ENCODE measurements around the gene PRR16. TPM values are rescaled to one million over a fixed set of nuclear protein-coding genes. Genes with fewer than 3 reads are reported as not detected.
"Not testable (repeated sequence)": the region's sequence is repeated elsewhere in the genome, so short reads cannot be mapped to it uniquely, and the experiment has no call there.

The PRR16 gene
- not detected for total RNA-seq

DNA sequence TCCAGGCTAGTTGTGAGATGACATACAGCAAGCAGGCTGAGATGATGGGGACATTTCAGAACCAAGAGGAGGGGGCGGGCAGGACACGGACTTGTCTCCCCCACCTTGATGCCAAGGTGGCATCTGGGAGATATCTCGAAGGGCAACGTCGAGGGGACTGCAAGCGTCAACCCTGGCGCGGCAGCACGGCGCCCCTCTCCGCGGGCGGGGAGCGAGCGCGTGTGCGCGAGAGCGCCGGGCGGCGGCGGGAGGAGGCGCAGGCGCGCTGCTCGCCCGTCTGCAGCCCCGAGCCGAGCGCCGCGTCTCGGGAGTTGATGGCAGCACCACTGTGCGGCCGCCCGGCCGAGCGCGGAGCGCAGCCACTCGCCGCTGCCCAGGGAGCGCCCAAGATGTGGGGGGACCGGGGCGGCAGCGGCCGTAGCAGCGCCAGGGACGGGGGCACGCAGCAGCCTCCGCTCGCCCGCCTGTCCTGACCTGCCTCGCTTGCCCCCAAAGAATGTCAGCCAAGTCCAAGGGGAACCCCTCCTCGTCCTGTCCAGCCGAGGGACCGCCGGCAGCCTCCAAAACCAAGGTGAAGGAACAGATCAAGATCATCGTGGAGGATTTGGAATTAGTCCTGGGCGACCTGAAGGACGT is at the start of gene PRR16:
PRR16 (plus strand) TSS at position 310 of the 636 bp plus-strand sequence.
- ATAC-seq (ENCODE audit: low read depth) (peak; percentile 84), DNase-seq (peak; percentile 50)
- peak within 1 kb of the TSS; percentile 53 for H3K4me3 Mint-ChIP-seq
- H3K27ac Mint-ChIP-seq, result no peak within 1 kb of the TSS
- no peaks in the 10 kb centered on the region for H3K9me3 Mint-ChIP-seq
- peaks cover 52% of the 10 kb centered on the region for H3K27me3 Mint-ChIP-seq
- POLR2A ChIA-PET, result no interaction called here
- peaks cover 2% of the 10 kb centered on the region for H3K4me1 Mint-ChIP-seq
- H3K36me3 Mint-ChIP-seq, result no peaks in the 10 kb centered on the region

- Mint-ChIP-seq H3K27ac (no peak overlapping the region), H3K27me3 (no peaks in the 10 kb centered on the region), H3K36me3 (no peaks in the 10 kb centered on the region), H3K4me3 (no peak overlapping the region), H3K9me3 (peaks cover 1% of the 10 kb centered on the region), H3K4me1 (no peaks in the 10 kb centered on the region)
- ATAC-seq (ENCODE audit: low read depth), result no peak
- POLR2A ChIA-PET, result no interaction called here
- DNase-seq, result no peak
These were observed 48.1 kb upstream of the PRR16 start for GRCh38 chr5:120415985-120416384.

- Mint-ChIP-seq H3K9me3 (peaks cover under 1% of the 10 kb centered on the region), H3K27ac (no peak overlapping the region), H3K4me3 (no peak overlapping the region), H3K4me1 (no peaks in the 10 kb centered on the region), H3K27me3 (no peaks in the 10 kb centered on the region), H3K36me3 (no peaks in the 10 kb centered on the region)
- POLR2A ChIA-PET, result no interaction called here
- no peak for ATAC-seq (ENCODE audit: low read depth)
- no peak for DNase-seq
These were observed 45.0 kb upstream of the PRR16 start for GRCh38 chr5:120419127-120419526.

- POLR2A ChIA-PET; H3K36me3 Mint-ChIP-seq; ATAC-seq (ENCODE audit: low read depth); DNase-seq; H3K27me3 Mint-ChIP-seq; H3K4me3 Mint-ChIP-seq; H3K27ac Mint-ChIP-seq; H3K4me1 Mint-ChIP-seq: not testable (repeated sequence)
- H3K9me3 Mint-ChIP-seq, result peaks cover 12% of the 10 kb centered on the region
These were observed 37.3 kb upstream of the PRR16 start for GRCh38 chr5:120426633-120427275.

DNA sequence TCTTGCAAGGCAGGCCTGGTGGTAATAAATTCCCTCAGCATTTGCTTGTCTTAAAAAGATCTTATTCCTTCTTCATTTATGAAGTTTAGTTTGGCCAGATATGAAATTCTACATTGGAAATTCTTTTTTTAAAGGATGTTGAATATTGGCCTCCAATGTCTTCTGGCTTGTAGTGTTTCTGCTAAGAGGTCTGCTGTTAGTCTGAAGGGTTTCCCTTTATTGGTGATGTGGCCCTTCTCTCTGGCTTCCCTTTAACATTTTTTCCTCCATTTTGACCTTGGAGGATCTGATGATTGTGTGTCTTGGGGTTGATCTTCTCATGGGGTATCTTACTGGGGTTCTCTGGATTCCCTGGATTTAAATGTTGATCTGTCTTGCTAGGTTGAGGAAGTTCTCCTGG is 33.5 kb upstream of the PRR16 start:
- H3K36me3 Mint-ChIP-seq, result no peaks in the 10 kb centered on the region
- ATAC-seq (ENCODE audit: low read depth), result no peak
- H3K9me3 Mint-ChIP-seq, result peaks cover 10% of the 10 kb centered on the region
- H3K27ac Mint-ChIP-seq, result no peak overlapping the region
- no peaks in the 10 kb centered on the region for H3K27me3 Mint-ChIP-seq
- no peaks in the 10 kb centered on the region for H3K4me1 Mint-ChIP-seq
- POLR2A ChIA-PET, result no interaction called here
- no peak overlapping the region for H3K4me3 Mint-ChIP-seq
- DNase-seq, result no peak

DNA sequence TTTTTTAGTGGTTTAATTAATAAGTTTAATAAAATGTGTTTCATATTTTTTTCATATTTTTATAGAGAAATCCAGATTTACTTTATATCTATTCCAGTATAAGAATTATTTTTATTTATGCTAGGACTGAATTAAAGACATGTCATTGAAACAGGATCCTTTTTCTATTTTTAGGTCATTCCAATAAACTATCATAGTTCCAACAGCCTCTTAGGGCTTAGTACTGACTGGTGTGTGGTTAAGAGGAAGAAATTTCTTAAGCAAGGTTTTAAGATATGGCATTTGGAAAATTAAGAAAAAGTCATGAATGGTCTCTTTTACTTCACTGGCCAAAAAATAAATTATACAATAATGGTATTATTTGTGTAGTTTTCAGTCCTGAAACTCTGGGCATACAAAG is 31.2 kb upstream of the PRR16 start:
- Mint-ChIP-seq H3K4me3 (no peak overlapping the region), H3K4me1 (no peaks in the 10 kb centered on the region), H3K27me3 (no peaks in the 10 kb centered on the region), H3K9me3 (peaks cover 8% of the 10 kb centered on the region), H3K36me3 (no peaks in the 10 kb centered on the region), H3K27ac (no peak overlapping the region)
- no peak for DNase-seq
- no peak for ATAC-seq (ENCODE audit: low read depth)
- POLR2A ChIA-PET, result no interaction called here

DNA sequence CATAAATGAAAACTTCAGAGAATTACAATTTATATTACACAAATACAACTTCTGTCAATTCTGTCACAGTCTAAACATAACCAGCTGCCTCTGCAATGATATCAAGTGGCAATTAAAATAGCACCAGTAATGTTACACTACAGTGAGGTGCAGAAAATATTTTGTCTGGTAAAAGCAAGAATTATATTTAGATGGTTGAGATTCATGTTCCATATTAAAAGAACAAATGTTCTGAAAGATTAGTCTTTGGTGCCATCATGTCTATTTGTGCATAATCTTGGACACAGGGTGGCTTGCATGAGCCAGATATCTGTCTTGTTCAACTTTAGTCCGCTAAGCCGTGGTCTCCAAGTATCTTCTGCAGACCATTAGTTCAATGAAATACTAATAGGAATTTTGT is 29.0 kb upstream of the PRR16 start:
- H3K27ac Mint-ChIP-seq, result no peak overlapping the region
- no peak for ATAC-seq (ENCODE audit: low read depth)

GRCh38 chr5:120436996-120437395 is 27.1 kb upstream of the PRR16 start:
- Mint-ChIP-seq H3K4me3 (no peak overlapping the region), H3K4me1 (no peaks in the 10 kb centered on the region), H3K27ac (no peak overlapping the region), H3K9me3 (no peaks in the 10 kb centered on the region), H3K36me3 (no peaks in the 10 kb centered on the region), H3K27me3 (no peaks in the 10 kb centered on the region)
- no peak for DNase-seq
- POLR2A ChIA-PET, result no interaction called here
- ATAC-seq (ENCODE audit: low read depth), result no peak

More for the DNA sequence above, 29.0 kb upstream of the PRR16 start:
- POLR2A ChIA-PET, result no interaction called here
- Mint-ChIP-seq H3K4me3 (no peak overlapping the region), H3K27me3 (no peaks in the 10 kb centered on the region), H3K36me3 (no peaks in the 10 kb centered on the region), H3K9me3 (peaks cover 6% of the 10 kb centered on the region), H3K4me1 (no peaks in the 10 kb centered on the region)
- DNase-seq, result no peak

DNA sequence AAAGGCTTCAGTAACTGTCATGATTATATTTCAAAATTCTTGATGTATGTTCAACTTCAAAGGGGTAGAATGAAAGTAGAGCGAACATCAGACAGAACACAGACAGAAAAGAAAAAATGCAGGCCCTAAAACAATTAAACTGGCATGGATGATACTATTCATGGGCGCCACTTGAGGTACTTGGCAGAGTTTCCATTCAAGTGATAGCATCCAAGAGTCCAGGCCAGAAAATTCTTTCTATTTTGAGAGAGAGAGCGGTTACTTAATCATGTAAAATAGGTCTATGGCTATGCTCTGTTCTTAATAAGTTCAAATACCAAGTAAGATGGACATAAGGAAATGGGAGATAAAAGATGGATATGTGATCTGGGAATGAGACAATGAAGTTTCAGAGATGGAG is 21.4 kb upstream of the PRR16 start:
- no peak for ATAC-seq (ENCODE audit: low read depth)
- H3K36me3 Mint-ChIP-seq, result no peaks in the 10 kb centered on the region
- no peak overlapping the region for H3K4me3 Mint-ChIP-seq

GRCh38 chr5:120443607-120444006 is 20.5 kb upstream of the PRR16 start:
- no peak overlapping the region for H3K27ac Mint-ChIP-seq
- no peaks in the 10 kb centered on the region for H3K27me3 Mint-ChIP-seq
- H3K9me3 Mint-ChIP-seq, result no peaks in the 10 kb centered on the region
- POLR2A ChIA-PET, result no interaction called here
- ATAC-seq (ENCODE audit: low read depth) (no peak), DNase-seq (no peak)
- no peak overlapping the region for H3K4me3 Mint-ChIP-seq
- no peaks in the 10 kb centered on the region for H3K36me3 Mint-ChIP-seq
- no peaks in the 10 kb centered on the region for H3K4me1 Mint-ChIP-seq

More for the DNA sequence above, 21.4 kb upstream of the PRR16 start:
- H3K27ac Mint-ChIP-seq, result no peak overlapping the region
- H3K9me3 Mint-ChIP-seq, result no peaks in the 10 kb centered on the region
- DNase-seq, result no peak
- no peaks in the 10 kb centered on the region for H3K27me3 Mint-ChIP-seq
- POLR2A ChIA-PET, result no interaction called here
- H3K4me1 Mint-ChIP-seq, result no peaks in the 10 kb centered on the region

DNA sequence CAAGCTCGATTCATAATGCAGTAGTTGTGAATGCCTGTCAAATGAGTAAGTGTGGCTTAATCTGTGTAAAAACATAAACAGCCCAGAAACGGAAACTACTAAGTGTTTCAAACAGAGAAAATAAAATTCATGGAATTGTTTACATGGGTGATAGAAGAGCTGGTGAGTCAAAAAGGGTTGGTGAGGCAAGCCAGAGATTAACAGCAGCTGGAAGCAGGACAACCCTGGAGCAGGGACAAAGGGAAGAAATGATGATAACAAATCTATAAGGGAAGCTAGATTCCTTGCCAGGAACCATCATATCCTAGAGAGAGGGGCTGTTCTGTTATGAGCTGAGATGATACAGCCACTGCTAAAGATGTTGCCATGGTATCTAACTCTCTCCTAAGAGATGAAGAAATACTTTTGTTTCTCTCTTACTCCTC is 18.0 kb upstream of the PRR16 start:
- Mint-ChIP-seq H3K4me3 (no peak overlapping the region), H3K4me1 (no peaks in the 10 kb centered on the region), H3K36me3 (no peaks in the 10 kb centered on the region), H3K27me3 (no peaks in the 10 kb centered on the region), H3K9me3 (no peaks in the 10 kb centered on the region), H3K27ac (no peak overlapping the region)
- POLR2A ChIA-PET, result no interaction called here
- ATAC-seq (ENCODE audit: low read depth) (no peak), DNase-seq (no peak)

DNA sequence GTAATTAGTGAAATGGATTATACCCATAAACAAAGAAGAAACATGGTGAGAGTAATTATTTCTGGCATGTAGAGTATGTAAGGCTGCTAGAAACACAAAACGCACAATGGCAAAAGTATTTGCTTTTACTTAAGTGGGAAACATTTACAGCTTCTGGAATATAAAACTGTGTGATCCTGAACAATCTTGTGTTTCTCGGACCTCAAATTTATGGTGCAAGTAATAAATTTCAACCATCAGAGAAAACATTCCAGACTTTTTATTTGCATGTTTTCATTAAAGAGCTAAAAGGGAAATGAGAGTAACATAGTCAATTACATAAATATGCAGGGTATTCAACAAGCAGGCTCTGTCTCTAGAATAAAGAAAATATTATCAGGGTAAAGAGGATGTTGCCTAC is 17.2 kb upstream of the PRR16 start:
- no peaks in the 10 kb centered on the region for H3K27me3 Mint-ChIP-seq
- POLR2A ChIA-PET, result no interaction called here
- no peak overlapping the region for H3K27ac Mint-ChIP-seq
- ATAC-seq (ENCODE audit: low read depth) (no peak), DNase-seq (no peak)
- no peaks in the 10 kb centered on the region for H3K36me3 Mint-ChIP-seq
- no peaks in the 10 kb centered on the region for H3K4me1 Mint-ChIP-seq
- H3K4me3 Mint-ChIP-seq, result no peak overlapping the region
- H3K9me3 Mint-ChIP-seq, result no peaks in the 10 kb centered on the region

GRCh38 chr5:120447706-120448239 is 16.3 kb upstream of the PRR16 start:
- H3K36me3 Mint-ChIP-seq, result no peaks in the 10 kb centered on the region
- no peak for DNase-seq
- H3K4me1 Mint-ChIP-seq, result no peaks in the 10 kb centered on the region
- no peak overlapping the region for H3K4me3 Mint-ChIP-seq
- no peak overlapping the region for H3K27ac Mint-ChIP-seq
- POLR2A ChIA-PET, result no interaction called here
- ATAC-seq (ENCODE audit: low read depth), result no peak
- H3K27me3 Mint-ChIP-seq, result no peaks in the 10 kb centered on the region
- H3K9me3 Mint-ChIP-seq, result no peaks in the 10 kb centered on the region

DNA sequence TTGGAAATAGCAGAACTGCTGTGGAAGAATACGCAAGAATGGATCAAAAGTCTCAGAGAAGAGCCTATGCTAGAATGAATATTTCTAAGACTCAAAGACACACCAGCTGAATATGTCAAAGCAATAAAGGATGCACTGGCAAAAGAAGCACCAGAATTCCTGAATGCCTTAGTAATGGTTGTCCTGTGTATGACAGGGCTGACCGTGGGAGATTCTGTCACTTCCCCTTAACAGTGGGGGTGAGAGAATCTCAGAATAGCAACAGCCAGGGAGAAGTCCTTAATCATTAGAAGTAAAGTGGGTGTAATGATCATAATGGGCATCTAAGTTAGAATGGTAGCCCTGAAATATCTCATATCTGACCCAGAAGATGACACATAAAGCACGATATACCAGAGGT is 14.6 kb upstream of the PRR16 start:
- no peaks in the 10 kb centered on the region for H3K4me1 Mint-ChIP-seq
- peaks cover 4% of the 10 kb centered on the region for H3K27me3 Mint-ChIP-seq
- ATAC-seq (ENCODE audit: low read depth) (no peak), DNase-seq (no peak)
- H3K36me3 Mint-ChIP-seq, result no peaks in the 10 kb centered on the region
- H3K4me3 Mint-ChIP-seq, result no peak overlapping the region
- POLR2A ChIA-PET, result no interaction called here
- no peaks in the 10 kb centered on the region for H3K9me3 Mint-ChIP-seq
- H3K27ac Mint-ChIP-seq, result no peak overlapping the region

Data from activated naive CD8-positive, alpha-beta T cell treated with anti-CD3 and anti-CD28 coated beads, Interleukin-2, amount 10 ng/mL, durations not matched to agents 7 days and 5 days (primary cell).